GM21381 (cell line): ENCODE measurements around the gene PIGH.

Source experiments
- ATAC-seq: cut with Tn5 transposase; IDR thresholded peaks from one replicate; pipeline ENCODE4 v1.9.1; 2021; ENCODE audit warnings: mild to moderate bottlenecking, moderate library complexity; ENCODE audit not compliant: unreplicated experiment

The PIGH gene

GRCh38 chr14:67576216-67576955 is 23.7 kb downstream of the PIGH start:
- ATAC-seq, result no peak

- ATAC-seq, result no peak
These were observed 24.4 kb downstream of the PIGH start for GRCh38 chr14:67575684-67576083.

- ATAC-seq, result no peak
These were observed 25.3 kb downstream of the PIGH start for GRCh38 chr14:67574806-67575205.

GRCh38 chr14:67574156-67574555 is 25.9 kb downstream of the PIGH start:
- ATAC-seq, result no peak

GRCh38 chr14:67573228-67574010 is 26.6 kb downstream of the PIGH start:
- ATAC-seq, result no peak

GRCh38 chr14:67572608-67573007 is 27.5 kb downstream of the PIGH start:
- ATAC-seq, result no peak

- ATAC-seq, result no peak
These were observed 28.1 kb downstream of the PIGH start for GRCh38 chr14:67571991-67572323.

GRCh38 chr14:67571275-67571990 is 28.6 kb downstream of the PIGH start:
- ATAC-seq, result no peak

GRCh38 chr14:67570453-67570852 is 29.6 kb downstream of the PIGH start:
- no peak for ATAC-seq

- ATAC-seq, result no peak
These were observed 30.3 kb downstream of the PIGH start for GRCh38 chr14:67569651-67570290.

- no peak for ATAC-seq
These were observed 30.9 kb downstream of the PIGH start for GRCh38 chr14:67569011-67569650.

GRCh38 chr14:67567654-67568053 is 32.4 kb downstream of the PIGH start:
- no peak for ATAC-seq

- no peak for ATAC-seq
These were observed 33.2 kb downstream of the PIGH start for GRCh38 chr14:67566908-67567307.

- no peak for ATAC-seq
These were observed 35.8 kb downstream of the PIGH start for GRCh38 chr14:67564236-67564635.

GRCh38 chr14:67562776-67563150 is 37.3 kb downstream of the PIGH start:
- ATAC-seq, result no peak

- ATAC-seq, result no peak
These were observed 37.9 kb downstream of the PIGH start for GRCh38 chr14:67562025-67562775.

- no peak for ATAC-seq
These were observed 40.4 kb downstream of the PIGH start for GRCh38 chr14:67559639-67560038.

GRCh38 chr14:67557656-67558055 is 42.4 kb downstream of the PIGH start:
- ATAC-seq, result no peak

GRCh38 chr14:67557118-67557517 is 43.0 kb downstream of the PIGH start:
- ATAC-seq, result no peak

- no peak for ATAC-seq
These were observed 43.4 kb downstream of the PIGH start for GRCh38 chr14:67556671-67557070.
